K562 (cell line): ENCODE measurements around the gene MARS2. TPM values are rescaled to one million over a fixed set of nuclear protein-coding genes. Genes with fewer than 3 reads are reported as not detected.

Experiments used
- ATAC-seq: fragments of 200-7000 bp; cut with Tn5 transposase; 3 replicates; pipeline ENCODE4 v1.9.1; 2020; ENCODE audit warnings: moderate library complexity
- BruUV-seq: library from RNA; stranded (reverse); fragments of 400-500 nt; replicated peaks from 2 replicates; lab custom pipeline; 2021; lab: Mats Ljungman, UMichigan
- CTCF ChIA-PET: fragments of 300-600 bp; formaldehyde crosslinking; extraction: SDS; loops from one replicate; lab custom pipeline; 2021; ENCODE audit warnings: low intra/inter-chr PET ratio; lab: Yijun Ruan, JAX
- POLR2A ChIA-PET: fragments of 300-600, 350-650 bp; sonication (Branson Sonifier 250); formaldehyde crosslinking; extraction: SDS; loops from one replicate; lab custom pipeline; 2021; ENCODE audit warnings: antibody characterized with exemption, inconsistent platforms; lab: Yijun Ruan, JAX
- DNase-seq, 4 experiments: peaks; one replicate each; pipeline versions ENCODE4 v3.0.0 to v3.0.0-alpha.2; 2011 to 2018; ENCODE audit warnings: low spot score in 3 of 4, mixed read lengths in 3 of 4; ENCODE audit errors: extremely low read depth in 1 of 4
- FAIRE-seq: peaks from 2 replicates; lab custom pipeline; 2011; peaks lifted over from hg19 to GRCh38; lab: Jason Lieb, UNC
- H2AFZ ChIP-seq: 2 replicates; pipeline ENCODE4 v1.6.0; 2011; ENCODE audit warnings: low read depth, low read length, control low read depth, inconsistent platforms
- H3K27ac ChIP-seq: fragments of 200-600 bp; 3 replicates; pipeline ENCODE4 v1.8.0; 2011; ENCODE audit warnings: low read depth, mild to moderate bottlenecking, control low read depth, inconsistent platforms, low read length, moderate library complexity, mixed read lengths; ENCODE audit errors: extremely low read depth
- H3K27me3 ChIP-seq, 2 experiments: fragments of 300-600 bp in 1 of 2; 2 replicates in 1 of 2; 3 replicates in 1 of 2; pipeline versions ENCODE4 v1.6.0 to v1.8.0; 2011; ENCODE audit warnings: inconsistent platforms in 2 of 2, low read length in 2 of 2, mild to moderate bottlenecking in 1 of 2, mixed read lengths in 1 of 2, moderate library complexity in 1 of 2; ENCODE audit not compliant: control insufficient read depth in 2 of 2, insufficient read depth in 2 of 2
- H3K36me3 ChIP-seq: fragments of 300-600 bp; 3 replicates; pipeline ENCODE4 v1.8.0; 2011; ENCODE audit warnings: mild to moderate bottlenecking, low read length, inconsistent platforms; ENCODE audit not compliant: control insufficient read depth, insufficient read depth
- H3K4me1 ChIP-seq, 2 experiments: fragments of 200-600 bp in 1 of 2; replicated peaks in 1 of 2; 2 replicates in 1 of 2; 3 replicates in 1 of 2; pipeline versions ENCODE4 v1.5.1 to v1.8.0; 2011; ENCODE audit warnings: inconsistent platforms in 2 of 2, low read length in 2 of 2, mild to moderate bottlenecking in 1 of 2, mixed read lengths in 1 of 2, moderate library complexity in 1 of 2; ENCODE audit not compliant: control insufficient read depth in 2 of 2, insufficient read depth in 2 of 2
- H3K4me2 ChIP-seq: 2 replicates; pipeline ENCODE4 v1.6.1; 2011; ENCODE audit warnings: low read length, control low read depth, inconsistent platforms, mixed read lengths; ENCODE audit not compliant: insufficient read depth
- H3K4me3 ChIP-seq: fragments of 200-600 bp; sonication (generic), shearing (Covaris generic); 2 replicates; pipeline ENCODE4 v1.5.1; 2016; ENCODE audit warnings: control low read depth, inconsistent platforms
- H3K79me2 ChIP-seq: fragments of 200-600 bp; 3 replicates; pipeline ENCODE4 v1.8.0; 2011; ENCODE audit warnings: low read length, inconsistent platforms; ENCODE audit not compliant: control insufficient read depth, insufficient read depth
- H3K9ac ChIP-seq, 2 experiments: 2 replicates each; pipeline versions ENCODE4 v1.6.0 to v1.6.1; 2011; ENCODE audit warnings: low read depth in 2 of 2, low read length in 2 of 2, control low read depth in 1 of 2, inconsistent platforms in 1 of 2, mild to moderate bottlenecking in 1 of 2, mixed read lengths in 1 of 2; ENCODE audit not compliant: insufficient read depth in 1 of 2
- H3K9me1 ChIP-seq: one replicate; pipeline ENCODE4 v1.6.0; 2011; ENCODE audit warnings: inconsistent platforms, mild to moderate bottlenecking, low read length, moderate library complexity; ENCODE audit not compliant: control insufficient read depth, insufficient read depth
- H3K9me3 ChIP-seq: replicated peaks from 2 replicates; pipeline ENCODE4 v1.5.1; 2011; ENCODE audit warnings: low read depth, low read length, inconsistent platforms; ENCODE audit not compliant: control insufficient read depth, insufficient read depth
- H4K20me1 ChIP-seq: replicated peaks from 2 replicates; pipeline ENCODE4 v1.6.1; 2011; ENCODE audit warnings: low read length, inconsistent platforms, mixed read lengths; ENCODE audit not compliant: control insufficient read depth, insufficient read depth
- ARID3B ChIP-seq: fragments of 250-450 bp; sonication (Bioruptor Pico); IDR thresholded peaks from 2 replicates; pipeline ENCODE4 v1.4.0; 2020; ENCODE audit warnings: borderline replicate concordance
- ATF1 ChIP-seq, 2 experiments: fragments of 450-650 bp in 1 of 2; IDR thresholded peaks; 2 replicates each; pipeline ENCODE4 v1.6.1; 2016; ENCODE audit warnings: missing compliant biosample characterization in 1 of 2, missing genetic modification characterization in 1 of 2
- ELF1 ChIP-seq: fragments of 200-800 bp; sonication (Bioruptor generic); IDR thresholded peaks from 2 replicates; pipeline ENCODE4 v1.6.1; 2016; ENCODE audit warnings: missing genetic modification characterization, missing compliant biosample characterization
- GABPB1 ChIP-seq: sonication (generic); formaldehyde crosslinking; IDR thresholded peaks from 2 replicates; pipeline ENCODE4 v1.8.0; 2022; ENCODE audit warnings: mild to moderate bottlenecking, missing genetic modification reagents
- MNT ChIP-seq, 2 experiments: fragments of 450-650 bp; conservative IDR thresholded peaks; 2 replicates each; pipeline ENCODE4 v1.6.1; 2017; ENCODE audit warnings: mild to moderate bottlenecking in 2 of 2, moderate library complexity in 2 of 2
- TSC22D4 ChIP-seq: fragments of 450-650 bp; IDR thresholded peaks from 2 replicates; pipeline ENCODE4 v1.6.1; 2016; ENCODE audit warnings: missing genetic modification characterization, missing biosample characterization, control low read depth
- ZNF695 ChIP-seq: fragments of 450-650 bp; formaldehyde crosslinking; IDR thresholded peaks from 2 replicates; pipeline ENCODE4 v1.4.0; 2020; ENCODE audit warnings: mild to moderate bottlenecking, moderate library complexity
- in situ Hi-C: fragments of 300-500 bp; cut with MboI; formaldehyde crosslinking; loops from 4 replicates; pipeline ENCODE4 v1.15.0; 2018; ENCODE audit warnings: inconsistent platforms, mixed read lengths
- intact Hi-C: fragments of 100-400 bp; cut with micrococcal nuclease; formaldehyde crosslinking; loops from 2 replicates; pipeline ENCODE4 v1.14.2; 2022
- polyA plus RNA-seq, 8 experiments: library from polyadenylated mRNA; depleted of rRNA in 4 of 8; stranded (reverse) in 5 of 8; unstranded in 3 of 8; fragments of >200 nt; fragmentation: Nextera tagmentation in 2 of 8; fragmentation: Illumina TruSeq in 1 of 8; extraction: Ambion mirVana in 2 of 8; extraction: Trizol in 1 of 8; gene quantifications; 2 replicates each; pipeline versions ENCODE4 v1.2.1 to v1.2.3, GENCODE V29; 2011 to 2014; ENCODE audit warnings: inconsistent platforms in 1 of 8, missing spikeins in 1 of 8
- total RNA-seq, 7 experiments: library from RNA; depleted of rRNA in 6 of 7; stranded (reverse); fragments of >200 nt in 6 of 7; fragmentation: Illumina TruSeq in 2 of 7; extraction: Trizol in 2 of 7; gene quantifications; 2 replicates each; pipeline versions ENCODE4 v1.2.1 to v1.2.3, GENCODE V29; 2011 to 2021; ENCODE audit warnings: low replicate concordance in 1 of 7
- TF ChIP-seq, protein P1 (sequence below), 3 experiments: fragments of 200-800 bp in 1 of 3; sonication (Bioruptor generic) in 1 of 3; sonication (generic) in 1 of 3; formaldehyde crosslinking in 1 of 3; IDR thresholded peaks; 2 replicates each; pipeline versions ENCODE4 v1.6.1 to v1.8.0; 2016 to 2022; ENCODE audit warnings: mild to moderate bottlenecking in 2 of 3, missing compliant biosample characterization in 2 of 3, missing genetic modification characterization in 2 of 3, missing genetic modification reagents in 1 of 3

MARS2 gene
- total and polyA plus RNA-seq, 9 of the 15 experiments (the other 6 are each of a cell fraction or from before 2014, with no cell fraction given), result 4.0 to 17.6 (median 12.5) TPM

DNA sequence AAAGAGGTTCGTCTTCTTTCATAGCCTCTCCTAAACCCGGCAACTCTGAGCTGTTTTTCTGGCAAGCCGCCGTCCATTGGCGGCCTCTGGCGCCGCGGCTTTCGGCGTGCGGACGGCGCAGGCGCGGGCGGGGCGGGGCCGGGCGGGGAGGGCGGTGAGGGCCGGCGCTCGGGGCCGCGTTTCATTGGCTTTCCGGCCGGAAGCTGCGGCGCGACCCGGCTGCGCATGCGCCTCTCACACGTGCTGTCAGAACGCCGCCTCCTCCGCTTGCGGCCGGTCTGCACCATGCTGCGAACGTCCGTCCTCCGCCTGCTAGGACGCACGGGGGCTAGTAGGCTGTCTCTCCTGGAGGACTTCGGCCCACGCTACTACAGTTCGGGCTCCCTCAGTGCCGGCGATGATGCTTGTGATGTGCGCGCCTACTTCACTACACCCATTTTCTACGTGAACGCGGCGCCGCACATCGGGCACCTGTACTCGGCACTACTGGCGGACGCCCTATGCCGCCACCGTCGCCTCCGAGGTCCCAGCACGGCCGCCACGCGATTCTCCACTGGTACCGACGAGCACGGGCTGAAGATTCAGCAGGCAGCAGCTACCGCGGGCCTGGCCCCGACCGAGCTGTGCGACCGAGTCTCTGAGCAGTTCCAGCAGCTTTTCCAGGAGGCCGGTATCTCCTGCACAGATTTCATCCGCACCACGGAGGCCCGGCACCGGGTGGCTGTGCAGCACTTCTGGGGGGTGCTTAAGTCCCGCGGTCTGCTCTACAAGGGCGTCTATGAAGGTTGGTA lies at the start of gene MARS2 (continued):
- TF ChIP-seq ZNF695, result no peak
- TF ChIP-seq, protein P1, sequence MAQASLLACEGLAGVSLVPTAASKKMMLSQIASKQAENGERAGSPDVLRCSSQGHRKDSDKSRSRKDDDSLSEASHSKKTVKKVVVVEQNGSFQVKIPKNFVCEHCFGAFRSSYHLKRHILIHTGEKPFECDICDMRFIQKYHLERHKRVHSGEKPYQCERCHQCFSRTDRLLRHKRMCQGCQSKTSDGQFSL (CRISPR knock-in tag; IDR thresholded peaks at IDR 0.05), result 0 out of 2 replicates have a peak, but pooled peaks have one; percentile 34
- TF ChIP-seq, protein P1 (tag; IDR thresholded peaks at IDR 0.05), result no peak
- peak; percentile 70 for TF ChIP-seq GABPB1 (CRISPR knock-in tag)
- peak; percentile 71 for TF ChIP-seq ELF1 (tag)
- peak; percentile 92 to 97 for TF ChIP-seq MNT (conservative IDR thresholded peaks at IDR 0.05)
- TF ChIP-seq ATF1 (CRISPR knock-in tag; IDR thresholded peaks at IDR 0.05), result no peak
- peak; percentile 57 for TF ChIP-seq ATF1 (tag; IDR thresholded peaks at IDR 0.05)

- H3K36me3 ChIP-seq, result no peaks in the 10 kb centered on the region
- in situ Hi-C loops, result no loop called here
- no peak for TF ChIP-seq ARID3B
- no peak for TF ChIP-seq TSC22D4 (tag)
- TF ChIP-seq, all 486 proteins: peak for 0
- ATAC-seq (no peak), FAIRE-seq (no peak), DNase-seq (no peak)
- POLR2A ChIA-PET, result no interaction called here
- no peak overlapping the region for H3K4me3 ChIP-seq
- H3K4me1 ChIP-seq, result no peaks in the 10 kb centered on the region
- no peaks in the 10 kb centered on the region for H3K9me1 ChIP-seq
- no peak overlapping the region for H3K4me2 ChIP-seq
- no TSS peak for BruUV-seq
- CTCF ChIA-PET, result no interaction called here
- intact Hi-C loops, result no loop called here
- no peak overlapping the region for H3K9ac ChIP-seq
- no peaks in the 10 kb centered on the region for H4K20me1 ChIP-seq
- H3K9me3 ChIP-seq, result no peaks in the 10 kb centered on the region
- no peaks in the 10 kb centered on the region for H3K79me2 ChIP-seq
- H3K27me3 ChIP-seq, result no peaks in the 10 kb centered on the region
- H2AFZ ChIP-seq, result no peak overlapping the region
- no peak overlapping the region for H3K27ac ChIP-seq
These were observed 47.6 kb upstream of the MARS2 start for GRCh38 chr2:197657562-197657961.
